Small intestine (tissue), 7 donors: ENCODE data around the gene ITK. TPM values are rescaled to one million over a fixed set of nuclear protein-coding genes. Genes with fewer than 3 reads are reported as not detected.

Source experiments
- DNase-seq, 2 donors: peaks; one replicate each; pipeline versions ENCODE4 v3.0.0 to v3.0.0-alpha.2; 2013
- FAIRE-seq: peaks from 2 replicates; lab custom pipeline; 2012; peaks lifted over from hg19 to GRCh38; lab: Jason Lieb, UNC
- H3K27ac ChIP-seq, 3 donors: one replicate each; pipeline ENCODE4 v1.5.1; 2013; ENCODE audit warnings: low read length in 2 of 3, mild to moderate bottlenecking in 2 of 3, control low read depth in 1 of 3, inconsistent platforms in 1 of 3, low read depth in 1 of 3, moderate library complexity in 1 of 3
- H3K27me3 ChIP-seq, 3 donors: one replicate each; pipeline ENCODE4 v1.6.1; 2013; ENCODE audit warnings: low read length in 3 of 3, inconsistent platforms in 1 of 3; ENCODE audit not compliant: control insufficient read depth in 3 of 3, insufficient read depth in 3 of 3
- H3K36me3 ChIP-seq, 3 donors: one replicate each; pipeline ENCODE4 v1.6.1; 2013; ENCODE audit warnings: low read length in 3 of 3, inconsistent platforms in 1 of 3, low read depth in 1 of 3, mild to moderate bottlenecking in 1 of 3, moderate library complexity in 1 of 3; ENCODE audit not compliant: control insufficient read depth in 3 of 3, insufficient read depth in 2 of 3
- H3K4me1 ChIP-seq, 3 donors: one replicate each; pipeline ENCODE4 v1.6.1; 2013; ENCODE audit warnings: low read length in 2 of 3, inconsistent platforms in 1 of 3, low read depth in 1 of 3, mild to moderate bottlenecking in 1 of 3, moderate library complexity in 1 of 3; ENCODE audit not compliant: control insufficient read depth in 3 of 3, insufficient read depth in 2 of 3
- H3K4me3 ChIP-seq, 3 donors: one replicate each; pipeline ENCODE4 v1.5.1; 2013; ENCODE audit warnings: low read length in 3 of 3, control low read depth in 1 of 3, inconsistent platforms in 1 of 3, low read depth in 1 of 3, mild to moderate bottlenecking in 1 of 3, moderate library complexity in 1 of 3
- H3K9me3 ChIP-seq, 2 donors: one replicate each; pipeline ENCODE4 v1.6.1; 2013; ENCODE audit warnings: low read depth in 1 of 2, low read length in 1 of 2; ENCODE audit not compliant: control insufficient read depth in 2 of 2, insufficient read depth in 1 of 2
- WGBS, 3 donors: extraction: QIAGEN DNeasy Blood & Tissue Kit; methylation state at CpG; one replicate each; pipeline ENCODE4 v1.1.7; 2013; 5-methylcytosine and 5-hydroxymethylcytosine counted together
- polyA plus RNA-seq, 4 donors: library from polyadenylated mRNA; stranded (reverse) in 3 of 4; unstranded in 1 of 4; fragments of 200-250 nt in 3 of 4; fragments of 120-200 nt in 1 of 4; gene quantifications; one replicate each; pipeline versions ENCODE4 v1.2.1 to v1.2.3, GENCODE V29; 2013
- donor health status: healthy with polysubstance abuse.
- donor health status: control.
- donor health status: control.
- donor health status: Bipolar disorder and iron deficiency.
- donor health status: healthy.

Gene ITK
- polyA plus RNA-seq, 4 donors, result 0.67 to 2.7 (median 1.4) TPM

GRCh38 chr5:157165261-157165660 is 15.4 kb upstream of the ITK start:
- WGBS, 3 donors, result 79 to 92% (median 89%) methylated on average over 4 of the region's 4 CpGs
- H3K27ac ChIP-seq, result no peak overlapping the region

GRCh38 chr5:157165668-157166067 is 15.0 kb upstream of the ITK start:
- no peak for FAIRE-seq
- DNase-seq, result no peak
- H3K27ac ChIP-seq, result no peak overlapping the region

More at GRCh38 chr5:157165261-157165660, 15.4 kb upstream of the ITK start:
- Histone ChIP-seq H3K27me3 (peaks cover 0 to 3% (median 0%) of the 10 kb centered on the region in 3 donors), H3K4me3 (no peak overlapping the region), H3K36me3 (no peaks in the 10 kb centered on the region), H3K9me3 (no peaks in the 10 kb centered on the region), H3K4me1 (no peaks in the 10 kb centered on the region)
- DNase-seq, result no peak
- FAIRE-seq, result no peak

GRCh38 chr5:157166214-157167213 is 14.1 kb upstream of the ITK start, which contains the start of gene GARIN3:
TSS of gene GARIN3 (minus strand) at chr5:157166264. CDS start at chr5:157166168, 96 bp downstream.
- H3K4me3 ChIP-seq, result no peak within 1 kb of the TSS
- H3K36me3 ChIP-seq, result no peaks in the 10 kb centered on the region
- DNase-seq (no peak), FAIRE-seq (no peak)
- no peaks in the 10 kb centered on the region for H3K4me1 ChIP-seq
- peaks cover 0 to 3% of the 10 kb centered on the region in 2 donors for H3K9me3 ChIP-seq
- WGBS, 3 donors, result 80 to 88% (median 81%) methylated on average over 7 of the region's 7 CpGs
- H3K27ac ChIP-seq, result no peak within 1 kb of the TSS
- H3K27me3 ChIP-seq, result peaks cover 0 to 3% (median 0%) of the 10 kb centered on the region in 3 donors

More at GRCh38 chr5:157165668-157166067, 15.0 kb upstream of the ITK start:
- Histone ChIP-seq H3K27me3 (peaks cover 0 to 3% (median 0%) of the 10 kb centered on the region in 3 donors), H3K36me3 (no peaks in the 10 kb centered on the region), H3K9me3 (peaks cover 0 to 2% of the 10 kb centered on the region in 2 donors), H3K4me3 (no peak overlapping the region), H3K4me1 (no peaks in the 10 kb centered on the region)
- WGBS, 3 donors, result 90 to 92% (median 90%) methylated on average over 14 of the region's 14 CpGs

- FAIRE-seq (no peak), DNase-seq (no peak)
- H3K4me1 ChIP-seq, result no peaks in the 10 kb centered on the region
- 57 to 70% (median 60%) methylated on average over 4 of the region's 4 CpGs for WGBS, 3 donors
- peaks cover 0 to 3% (median 0%) of the 10 kb centered on the region in 3 donors for H3K27me3 ChIP-seq
- peaks cover 0 to 3% of the 10 kb centered on the region in 2 donors for H3K9me3 ChIP-seq
- no peak overlapping the region for H3K4me3 ChIP-seq
- no peak overlapping the region for H3K27ac ChIP-seq
- H3K36me3 ChIP-seq, result no peaks in the 10 kb centered on the region
These were observed 13.4 kb upstream of the ITK start for GRCh38 chr5:157167214-157167621.

GRCh38 chr5:157168286-157168685 is 12.4 kb upstream of the ITK start:
- Histone ChIP-seq H3K36me3 (no peaks in the 10 kb centered on the region), H3K9me3 (peaks cover 0 to 3% of the 10 kb centered on the region in 2 donors), H3K27ac (no peak overlapping the region), H3K4me1 (peaks cover 0 to 2% (median 0%) of the 10 kb centered on the region in 3 donors), H3K4me3 (no peak overlapping the region), H3K27me3 (peaks cover 0 to 3% (median 0%) of the 10 kb centered on the region in 3 donors)
- FAIRE-seq, result no peak
- WGBS, 3 donors, result 96 to 99% (median 98%) methylated on average over 5 of the region's 5 CpGs
- no peak for DNase-seq

- Histone ChIP-seq H3K4me3 (no peak overlapping the region), H3K36me3 (no peaks in the 10 kb centered on the region), H3K27ac (no peak overlapping the region), H3K4me1 (peaks cover 0 to 2% (median 0%) of the 10 kb centered on the region in 3 donors), H3K27me3 (no peaks in the 10 kb centered on the region), H3K9me3 (peaks cover 0 to 3% of the 10 kb centered on the region in 2 donors)
- WGBS, 3 donors, result 59 to 61% (median 59%) methylated on average over 2 of the region's 2 CpGs
- FAIRE-seq, result no peak
- DNase-seq, result peak in 1 of 2 donors; percentile 20
These were observed 8.2 kb upstream of the ITK start for GRCh38 chr5:157172403-157172802.

GRCh38 chr5:157175071-157175612 is 5.5 kb upstream of the ITK start:
- no peak for FAIRE-seq
- 85 to 89% (median 87%) methylated on average over 8 of the region's 8 CpGs for WGBS, 3 donors
- peaks cover 0 to 3% of the 10 kb centered on the region in 2 donors for H3K9me3 ChIP-seq
- peaks cover 0 to 2% (median 0%) of the 10 kb centered on the region in 3 donors for H3K4me1 ChIP-seq
- H3K36me3 ChIP-seq, result no peaks in the 10 kb centered on the region
- H3K4me3 ChIP-seq, result no peak overlapping the region
- no peak for DNase-seq
- H3K27me3 ChIP-seq, result no peaks in the 10 kb centered on the region
- H3K27ac ChIP-seq, result no peak overlapping the region

- FAIRE-seq, result no peak
- DNase-seq, result no peak
- WGBS, 3 donors, result 38 to 56% (median 48%) methylated on average over 6 of the region's 6 CpGs
- no peaks in the 10 kb centered on the region for H3K4me1 ChIP-seq
- H3K4me3 ChIP-seq, result no peak overlapping the region
- H3K27ac ChIP-seq, result peak overlapping the region in 1 of 3 donors; percentile 54
- H3K27me3 ChIP-seq, result no peaks in the 10 kb centered on the region
- no peaks in the 10 kb centered on the region for H3K9me3 ChIP-seq
- no peaks in the 10 kb centered on the region for H3K36me3 ChIP-seq
These were observed 2.7 kb upstream of the ITK start for GRCh38 chr5:157177953-157178352.
